Cardiac ventricle fibroblast (primary cell): ENCODE data around the gene CD300LF. TPM values are rescaled to one million over a fixed set of nuclear protein-coding genes. Genes with fewer than 3 reads are reported as not detected.

Source experiments
- total RNA-seq: library from RNA; depleted of rRNA; stranded (reverse); fragments of >200 nt; gene quantifications from 2 replicates; pipeline ENCODE4 v1.2.3, GENCODE V29; 2015

The CD300LF gene
- total RNA-seq = not detected in 2 replicates

GRCh38 chr17:74712756-74713155 is at the start of gene CD300LF:
CD300LF (minus strand) TSS chr17:74712923; CDS start chr17:74712866, 57 bp downstream.

GRCh38 chr17:74748529-74749278 is 36.0 kb upstream of the CD300LF start, which contains the start of gene NHERF1:
NHERF1 (plus strand) TSS chr17:74748628; CDS start chr17:74748847, 219 bp downstream.

DNA sequence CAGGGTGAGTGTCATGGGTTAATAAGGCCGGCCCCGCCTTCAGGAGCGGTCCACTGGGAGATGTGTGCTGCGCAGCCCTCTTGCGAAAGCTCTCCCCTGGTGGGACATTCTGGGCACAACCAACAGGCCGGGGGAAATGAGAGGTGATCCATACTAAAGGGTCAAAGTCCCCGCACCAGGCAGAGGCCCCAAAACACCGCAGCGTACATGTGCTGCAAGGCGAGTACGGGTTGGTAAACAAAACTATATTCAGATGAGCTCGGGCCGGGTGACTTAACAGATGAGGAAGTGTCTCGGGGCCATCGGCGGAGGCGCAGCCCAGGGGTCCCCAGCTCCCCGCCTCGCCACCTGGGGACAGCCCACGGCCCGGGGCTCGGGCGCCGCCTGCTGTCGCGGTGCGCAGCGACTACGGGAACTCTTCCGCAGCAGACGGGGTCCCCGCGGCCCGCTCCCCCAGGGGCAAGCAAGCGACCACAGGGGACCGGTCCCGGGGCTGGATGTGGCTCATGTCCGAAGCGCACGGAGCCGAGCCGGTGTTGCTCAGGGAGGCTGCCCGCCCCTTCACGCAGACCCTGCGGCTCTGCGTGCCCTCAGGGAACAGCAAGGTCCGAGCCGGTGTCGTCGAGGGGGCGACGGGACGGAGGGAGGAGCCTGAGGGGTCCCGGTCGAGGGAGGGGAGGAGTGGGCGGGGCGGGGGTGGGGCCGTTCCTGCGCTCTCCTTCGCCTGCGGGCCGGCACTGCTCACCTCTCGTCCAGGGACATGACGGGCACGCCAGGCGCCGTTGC is 24.0 kb upstream of the CD300LF start, which contains the start of gene RAB37:
TSS of gene RAB37 (plus strand) at position 744 of the 786 bp plus-strand sequence. CDS start at position 761, 17 bp downstream.

Other genes starting within 250 kb of the CD300LF start
- gene CD300A, start 246.3 kb downstream of the CD300LF start, total RNA-seq = not detected in 2 replicates
- not detected in 2 replicates for gene CD300LB, start 181.4 kb downstream of the CD300LF start, total RNA-seq
- not detected in 2 replicates for gene CD300C, start 166.8 kb downstream of the CD300LF start, total RNA-seq
- gene CD300H, start 145.4 kb downstream of the CD300LF start, total RNA-seq = not detected in 2 replicates
- gene CD300LD, start 120.6 kb downstream of the CD300LF start, total RNA-seq = not detected in 2 replicates
- not detected in 2 replicates for gene CD300E, start 89.2 kb downstream of the CD300LF start, total RNA-seq
- gene RAB37, start 24.3 kb upstream of the CD300LF start, total RNA-seq = 0.06 and 0.10 TPM in 2 replicates
- 10.9 and 13.9 TPM in 2 replicates for gene NHERF1, start 35.7 kb upstream of the CD300LF start, total RNA-seq
- 20.5 and 23.5 TPM in 2 replicates for gene NAT9, start 63.4 kb upstream of the CD300LF start, total RNA-seq
- gene GRIN2C, start 147.0 kb upstream of the CD300LF start, total RNA-seq = under 0.01 TPM in 1 of 2 replicates, not detected in the other
- gene FDXR, start 160.1 kb upstream of the CD300LF start, total RNA-seq = 19.4 and 20.9 TPM in 2 replicates
- not detected in 2 replicates for gene FADS6, start 180.7 kb upstream of the CD300LF start, total RNA-seq
- not detected in 2 replicates for gene USH1G, start 210.3 kb upstream of the CD300LF start, total RNA-seq
- gene OTOP2, start 211.3 kb upstream of the CD300LF start, total RNA-seq = not detected in 2 replicates
- not detected in 2 replicates for gene OTOP3, start 223.0 kb upstream of the CD300LF start, total RNA-seq